NCI-H187 (cell line): ENCODE data around the gene KLC1.

Experiments
- DNase-seq, 2 experiments: peaks; one replicate each; lab custom pipeline; 2025; lab: John Stamatoyannopoulos, UW

The KLC1 gene

GRCh38 chr14:103659631-103660030, 30.6 kb downstream of the KLC1 start:
- no peak for DNase-seq

GRCh38 chr14:103662029-103662428, 33.0 kb downstream of the KLC1 start:
- no peak for DNase-seq

- no peak for DNase-seq
These were observed 33.6 kb downstream of the KLC1 start for GRCh38 chr14:103662591-103662990.

- DNase-seq: no peak
These were observed 34.5 kb downstream of the KLC1 start for GRCh38 chr14:103663506-103663905.

- no peak for DNase-seq
These were observed 38.7 kb downstream of the KLC1 start for GRCh38 chr14:103667671-103668070.

- no peak for DNase-seq
These were observed 39.1 kb downstream of the KLC1 start for GRCh38 chr14:103668117-103668516.

GRCh38 chr14:103669370-103669769, 40.4 kb downstream of the KLC1 start:
- DNase-seq: no peak

- no peak for DNase-seq
These were observed 42.9 kb downstream of the KLC1 start for GRCh38 chr14:103671911-103672310.

- no peak for DNase-seq
These were observed 46.9 kb downstream of the KLC1 start for GRCh38 chr14:103675957-103676356.

- no peak for DNase-seq
These were observed 48.1 kb downstream of the KLC1 start for GRCh38 chr14:103676881-103677675.

GRCh38 chr14:103679351-103679750, 50.3 kb downstream of the KLC1 start:
- DNase-seq: no peak

GRCh38 chr14:103680491-103681231, 51.6 kb downstream of the KLC1 start:
- DNase-seq: no peak

- DNase-seq: no peak
These were observed 54.1 kb downstream of the KLC1 start for GRCh38 chr14:103683139-103683538.

- DNase-seq: no peak
These were observed 55.5 kb downstream of the KLC1 start for GRCh38 chr14:103684471-103684870.

- no peak for DNase-seq
These were observed 55.9 kb downstream of the KLC1 start for GRCh38 chr14:103684871-103685270.

- DNase-seq: no peak
These were observed 56.5 kb downstream of the KLC1 start for GRCh38 chr14:103685276-103686211.

- no peak for DNase-seq
These were observed 57.9 kb downstream of the KLC1 start for GRCh38 chr14:103686831-103687485.

GRCh38 chr14:103687712-103688111, 58.7 kb downstream of the KLC1 start:
- no peak for DNase-seq

GRCh38 chr14:103688441-103688840, 59.4 kb downstream of the KLC1 start:
- no peak for DNase-seq

GRCh38 chr14:103688906-103689902, 60.2 kb downstream of the KLC1 start:
- no peak for DNase-seq
